ENCODE data around the gene CRY2. TPM values are rescaled to one million over a fixed set of nuclear protein-coding genes. Genes with fewer than 3 reads are reported as not detected.

Gene CRY2
- total and polyA plus RNA-seq, 10 of the 15 experiments (the other 5 are each of a cell fraction or from before 2014, with no cell fraction given) = 1.2 to 14.7 (median 8.1) TPM

DNA sequence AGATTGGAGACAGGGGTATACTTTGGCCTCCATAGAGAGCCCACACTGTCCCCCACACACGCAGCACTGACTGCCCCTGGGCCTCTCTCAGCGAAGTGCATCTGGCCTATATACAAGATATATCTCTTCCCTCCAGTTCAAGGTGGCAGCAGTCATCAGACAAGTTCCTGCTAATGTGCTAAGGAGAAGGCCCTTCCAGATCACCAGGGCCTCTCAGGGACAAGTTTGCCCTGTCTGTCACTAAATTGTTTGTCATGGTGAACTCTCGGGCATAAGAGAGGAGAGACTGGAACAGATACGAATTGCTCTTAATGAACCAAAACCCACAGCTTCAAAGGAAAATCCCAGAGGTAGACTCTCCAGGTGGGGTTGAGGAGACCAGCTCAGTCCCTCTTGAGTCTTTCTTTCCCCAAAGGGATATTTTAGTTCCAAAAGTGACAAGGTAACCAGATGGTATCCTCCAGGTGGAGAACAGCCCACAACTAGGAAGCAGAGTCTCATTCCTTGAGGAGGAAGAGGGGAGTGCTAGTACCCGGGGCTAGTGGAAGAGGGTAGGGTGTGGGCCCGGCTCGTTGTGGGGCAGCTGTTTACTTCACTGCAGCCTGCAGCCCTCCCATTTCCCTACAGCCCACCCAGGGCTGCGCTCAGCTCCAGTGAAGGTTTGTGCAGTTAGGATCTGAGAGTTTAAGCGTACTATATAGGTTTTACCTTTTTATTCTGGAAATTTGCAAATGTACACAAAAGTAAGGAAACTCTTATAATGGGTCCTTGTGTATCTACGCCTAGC is 44.6 kb upstream of the CRY2 start:
- SMC1A ChIA-PET (ENCODE audit: uncharacterized antibody, unreplicated experiment) = interaction anchor here (1.3 kb wide), 1 partner anchor 31 kb away, joined by 5 read pairs; no protein-coding TSS in a partner anchor
- Histone ChIP-seq H3K4me1 (ENCODE audit: control insufficient read depth, insufficient read depth, low read length) (peaks cover 21% of the 10 kb centered on the region), H3K9me3 (replicated peaks; ENCODE audit: control insufficient read depth, insufficient read depth, low read length) (no peaks in the 10 kb centered on the region; the same call in 2 of the 3 replicates), H3K4me3 (no peak overlapping the region), H3K79me2 (ENCODE audit: control insufficient read depth, insufficient read depth, low read length) (peaks cover 22% of the 10 kb centered on the region), H3K9ac (ENCODE audit: control insufficient read depth, insufficient read depth, low read length) (no peak overlapping the region), H4K20me1 (ENCODE audit: control insufficient read depth, insufficient read depth) (no peaks in the 10 kb centered on the region), H3K27ac (ENCODE audit: control insufficient read depth, insufficient read depth) (no peak overlapping the region), H3K36me3 (ENCODE audit: control insufficient read depth in 2 of 2, insufficient read depth in 2 of 2, low read length in 1 of 2) (no peaks in the 10 kb centered on the region), H3K4me2 (ENCODE audit: control insufficient read depth, insufficient read depth) (no peak overlapping the region), H2AFZ (ENCODE audit: control insufficient read depth, low read depth, low read length) (no peak overlapping the region), H3K27me3 (replicated peaks in 1 of 2; ENCODE audit: control insufficient read depth in 2 of 2, insufficient read depth in 2 of 2, low read length in 1 of 2) (no peaks in the 10 kb centered on the region)
- in situ Hi-C loops (cut with MboI) = no loop called here
- DNase-seq (ENCODE audit: low read depth, low spot score) (no peak), FAIRE-seq (no peak), ATAC-seq (no peak)
- intact Hi-C loops (cut with micrococcal nuclease; ENCODE audit: unreplicated experiment) = no loop called here
- TF ChIP-seq, protein P1, sequence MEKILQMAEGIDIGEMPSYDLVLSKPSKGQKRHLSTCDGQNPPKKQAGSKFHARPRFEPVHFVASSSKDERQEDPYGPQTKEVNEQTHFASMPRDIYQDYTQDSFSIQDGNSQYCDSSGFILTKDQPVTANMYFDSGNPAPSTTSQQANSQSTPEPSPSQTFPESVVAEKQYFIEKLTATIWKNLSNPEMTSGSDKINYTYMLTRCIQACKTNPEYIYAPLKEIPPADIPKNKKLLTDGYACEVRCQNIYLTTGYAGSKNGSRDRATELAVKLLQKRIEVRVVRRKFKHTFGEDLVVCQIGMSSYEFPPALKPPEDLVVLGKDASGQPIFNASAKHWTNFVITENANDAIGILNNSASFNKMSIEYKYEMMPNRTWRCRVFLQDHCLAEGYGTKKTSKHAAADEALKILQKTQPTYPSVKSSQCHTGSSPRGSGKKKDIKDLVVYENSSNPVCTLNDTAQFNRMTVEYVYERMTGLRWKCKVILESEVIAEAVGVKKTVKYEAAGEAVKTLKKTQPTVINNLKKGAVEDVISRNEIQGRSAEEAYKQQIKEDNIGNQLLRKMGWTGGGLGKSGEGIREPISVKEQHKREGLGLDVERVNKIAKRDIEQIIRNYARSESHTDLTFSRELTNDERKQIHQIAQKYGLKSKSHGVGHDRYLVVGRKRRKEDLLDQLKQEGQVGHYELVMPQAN (conservative IDR thresholded peaks at IDR 0.05) = no peak
- TF ChIP-seq, protein P2, sequence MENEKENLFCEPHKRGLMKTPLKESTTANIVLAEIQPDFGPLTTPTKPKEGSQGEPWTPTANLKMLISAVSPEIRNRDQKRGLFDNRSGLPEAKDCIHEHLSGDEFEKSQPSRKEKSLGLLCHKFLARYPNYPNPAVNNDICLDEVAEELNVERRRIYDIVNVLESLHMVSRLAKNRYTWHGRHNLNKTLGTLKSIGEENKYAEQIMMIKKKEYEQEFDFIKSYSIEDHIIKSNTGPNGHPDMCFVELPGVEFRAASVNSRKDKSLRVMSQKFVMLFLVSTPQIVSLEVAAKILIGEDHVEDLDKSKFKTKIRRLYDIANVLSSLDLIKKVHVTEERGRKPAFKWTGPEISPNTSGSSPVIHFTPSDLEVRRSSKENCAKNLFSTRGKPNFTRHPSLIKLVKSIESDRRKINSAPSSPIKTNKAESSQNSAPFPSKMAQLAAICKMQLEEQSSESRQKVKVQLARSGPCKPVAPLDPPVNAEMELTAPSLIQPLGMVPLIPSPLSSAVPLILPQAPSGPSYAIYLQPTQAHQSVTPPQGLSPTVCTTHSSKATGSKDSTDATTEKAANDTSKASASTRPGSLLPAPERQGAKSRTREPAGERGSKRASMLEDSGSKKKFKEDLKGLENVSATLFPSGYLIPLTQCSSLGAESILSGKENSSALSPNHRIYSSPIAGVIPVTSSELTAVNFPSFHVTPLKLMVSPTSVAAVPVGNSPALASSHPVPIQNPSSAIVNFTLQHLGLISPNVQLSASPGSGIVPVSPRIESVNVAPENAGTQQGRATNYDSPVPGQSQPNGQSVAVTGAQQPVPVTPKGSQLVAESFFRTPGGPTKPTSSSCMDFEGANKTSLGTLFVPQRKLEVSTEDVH (IDR thresholded peaks at IDR 0.05; ENCODE audit: low read depth, partially characterized antibody) = no peak
- no peak for TF ChIP-seq KAT2A (conservative IDR thresholded peaks at IDR 0.05; ENCODE audit: control insufficient read depth, low read depth, low read length)
- no peak for TF ChIP-seq POLR2AphosphoS5 (IDR thresholded peaks at IDR 0.05; ENCODE audit: low read length)
- TF ChIP-seq, protein P3, sequence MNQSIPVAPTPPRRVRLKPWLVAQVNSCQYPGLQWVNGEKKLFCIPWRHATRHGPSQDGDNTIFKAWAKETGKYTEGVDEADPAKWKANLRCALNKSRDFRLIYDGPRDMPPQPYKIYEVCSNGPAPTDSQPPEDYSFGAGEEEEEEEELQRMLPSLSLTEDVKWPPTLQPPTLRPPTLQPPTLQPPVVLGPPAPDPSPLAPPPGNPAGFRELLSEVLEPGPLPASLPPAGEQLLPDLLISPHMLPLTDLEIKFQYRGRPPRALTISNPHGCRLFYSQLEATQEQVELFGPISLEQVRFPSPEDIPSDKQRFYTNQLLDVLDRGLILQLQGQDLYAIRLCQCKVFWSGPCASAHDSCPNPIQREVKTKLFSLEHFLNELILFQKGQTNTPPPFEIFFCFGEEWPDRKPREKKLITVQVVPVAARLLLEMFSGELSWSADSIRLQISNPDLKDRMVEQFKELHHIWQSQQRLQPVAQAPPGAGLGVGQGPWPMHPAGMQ (IDR thresholded peaks at IDR 0.05; ENCODE audit: borderline replicate concordance) = no peak
- TF ChIP-seq BMI1 (IDR thresholded peaks at IDR 0.05; ENCODE audit: borderline replicate concordance) = no peak
- TF ChIP-seq, protein P4, sequence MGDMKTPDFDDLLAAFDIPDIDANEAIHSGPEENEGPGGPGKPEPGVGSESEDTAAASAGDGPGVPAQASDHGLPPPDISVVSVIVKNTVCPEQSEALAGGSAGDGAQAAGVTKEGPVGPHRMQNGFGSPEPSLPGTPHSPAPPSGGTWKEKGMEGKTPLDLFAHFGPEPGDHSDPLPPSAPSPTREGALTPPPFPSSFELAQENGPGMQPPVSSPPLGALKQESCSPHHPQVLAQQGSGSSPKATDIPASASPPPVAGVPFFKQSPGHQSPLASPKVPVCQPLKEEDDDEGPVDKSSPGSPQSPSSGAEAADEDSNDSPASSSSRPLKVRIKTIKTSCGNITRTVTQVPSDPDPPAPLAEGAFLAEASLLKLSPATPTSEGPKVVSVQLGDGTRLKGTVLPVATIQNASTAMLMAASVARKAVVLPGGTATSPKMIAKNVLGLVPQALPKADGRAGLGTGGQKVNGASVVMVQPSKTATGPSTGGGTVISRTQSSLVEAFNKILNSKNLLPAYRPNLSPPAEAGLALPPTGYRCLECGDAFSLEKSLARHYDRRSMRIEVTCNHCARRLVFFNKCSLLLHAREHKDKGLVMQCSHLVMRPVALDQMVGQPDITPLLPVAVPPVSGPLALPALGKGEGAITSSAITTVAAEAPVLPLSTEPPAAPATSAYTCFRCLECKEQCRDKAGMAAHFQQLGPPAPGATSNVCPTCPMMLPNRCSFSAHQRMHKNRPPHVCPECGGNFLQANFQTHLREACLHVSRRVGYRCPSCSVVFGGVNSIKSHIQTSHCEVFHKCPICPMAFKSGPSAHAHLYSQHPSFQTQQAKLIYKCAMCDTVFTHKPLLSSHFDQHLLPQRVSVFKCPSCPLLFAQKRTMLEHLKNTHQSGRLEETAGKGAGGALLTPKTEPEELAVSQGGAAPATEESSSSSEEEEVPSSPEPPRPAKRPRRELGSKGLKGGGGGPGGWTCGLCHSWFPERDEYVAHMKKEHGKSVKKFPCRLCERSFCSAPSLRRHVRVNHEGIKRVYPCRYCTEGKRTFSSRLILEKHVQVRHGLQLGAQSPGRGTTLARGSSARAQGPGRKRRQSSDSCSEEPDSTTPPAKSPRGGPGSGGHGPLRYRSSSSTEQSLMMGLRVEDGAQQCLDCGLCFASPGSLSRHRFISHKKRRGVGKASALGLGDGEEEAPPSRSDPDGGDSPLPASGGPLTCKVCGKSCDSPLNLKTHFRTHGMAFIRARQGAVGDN (IDR thresholded peaks at IDR 0.05) = no peak
- RAD21 ChIA-PET (ENCODE audit: unreplicated experiment) = interaction anchor here (1.1 kb wide), 1 partner anchor 15 kb away, joined by 3 read pairs; no protein-coding TSS in a partner anchor
- POLR2A ChIA-PET = interaction anchor here (4.2 kb wide), 1 partner anchor 44 kb away, joined by 27 read pairs; the partner anchor contains the start of gene CRY2
- CTCF ChIA-PET = interaction anchor here (0.5 to 1.9 kb wide), 3 partner anchors 31 to 308 kb away, joined by 3 to 9 read pairs (median 4); no protein-coding TSS in a partner anchor
- WGBS (ENCODE audit: insufficient coverage, insufficient replicate concordance, low lambda C conversion rate, missing lambda C conversion rate) = 80% methylated on average over 10 of the region's 10 CpGs
- BruUV-seq (replicated peaks) = no TSS peak

All from GM12878 (cell line).